Measurements from ENCODE around the gene TSEN54.

DNA sequence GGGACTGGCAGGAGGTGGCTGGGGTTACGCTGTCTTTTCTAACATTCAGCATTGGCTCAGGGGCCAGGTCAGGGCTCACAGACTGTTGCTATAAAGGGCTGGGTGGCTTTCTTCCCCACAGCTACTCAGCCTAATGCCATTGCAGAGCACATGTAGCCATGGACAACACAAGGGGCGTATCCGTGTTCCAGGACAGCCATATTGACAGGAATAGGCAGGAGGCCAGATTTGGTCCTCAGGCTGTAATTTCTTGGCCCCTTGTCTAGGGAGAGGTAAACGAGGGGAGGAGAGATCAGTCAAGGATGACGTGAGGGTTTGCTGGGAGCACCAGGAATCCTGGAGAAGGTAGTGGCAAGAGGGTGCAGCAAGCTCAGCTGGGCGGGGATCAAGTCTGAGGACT lies 50.1 kb downstream of the TSEN54 start:
- no peak for TF ChIP-seq POLR2A (IDR thresholded peaks at IDR 0.05)
- TF ChIP-seq, protein P1, sequence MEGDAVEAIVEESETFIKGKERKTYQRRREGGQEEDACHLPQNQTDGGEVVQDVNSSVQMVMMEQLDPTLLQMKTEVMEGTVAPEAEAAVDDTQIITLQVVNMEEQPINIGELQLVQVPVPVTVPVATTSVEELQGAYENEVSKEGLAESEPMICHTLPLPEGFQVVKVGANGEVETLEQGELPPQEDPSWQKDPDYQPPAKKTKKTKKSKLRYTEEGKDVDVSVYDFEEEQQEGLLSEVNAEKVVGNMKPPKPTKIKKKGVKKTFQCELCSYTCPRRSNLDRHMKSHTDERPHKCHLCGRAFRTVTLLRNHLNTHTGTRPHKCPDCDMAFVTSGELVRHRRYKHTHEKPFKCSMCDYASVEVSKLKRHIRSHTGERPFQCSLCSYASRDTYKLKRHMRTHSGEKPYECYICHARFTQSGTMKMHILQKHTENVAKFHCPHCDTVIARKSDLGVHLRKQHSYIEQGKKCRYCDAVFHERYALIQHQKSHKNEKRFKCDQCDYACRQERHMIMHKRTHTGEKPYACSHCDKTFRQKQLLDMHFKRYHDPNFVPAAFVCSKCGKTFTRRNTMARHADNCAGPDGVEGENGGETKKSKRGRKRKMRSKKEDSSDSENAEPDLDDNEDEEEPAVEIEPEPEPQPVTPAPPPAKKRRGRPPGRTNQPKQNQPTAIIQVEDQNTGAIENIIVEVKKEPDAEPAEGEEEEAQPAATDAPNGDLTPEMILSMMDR (IDR thresholded peaks at IDR 0.05) = no peak
- no peak for TF ChIP-seq POLR2AphosphoS5 (IDR thresholded peaks at IDR 0.05)
- TF ChIP-seq EP300 (IDR thresholded peaks at IDR 0.05) = no peak
